COLO668 (cell line): ENCODE results near the gene FSD1.
A peak's percentile ranks its signal among the peaks of the same experiment; 100 is the strongest.
"Not testable (repeated sequence)": the region's sequence is repeated elsewhere in the genome, so short reads cannot be mapped to it uniquely, and the experiment has no call there.

Source experiments
- DNase-seq: peaks from one replicate; lab custom pipeline; 2025; ENCODE audit not compliant: unreplicated experiment; lab: John Stamatoyannopoulos, UW

Gene FSD1

DNA sequence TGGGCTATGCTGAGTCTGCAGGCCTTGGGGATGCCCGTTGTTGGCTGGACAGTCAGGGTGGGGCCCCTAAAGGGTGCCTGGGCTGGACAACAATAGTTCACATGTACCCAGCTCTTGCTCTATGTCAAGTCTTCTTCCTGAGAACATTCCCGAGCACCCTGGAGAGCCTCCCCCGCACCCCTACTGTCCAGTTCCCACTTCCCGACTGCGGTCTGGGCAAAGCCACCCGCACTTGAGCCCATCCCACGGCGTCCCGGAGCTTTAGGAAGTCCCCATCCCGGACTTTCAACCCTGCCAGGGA is 37.9 kb downstream of the FSD1 start:
- no peak for DNase-seq

GRCh38 chr19:4342615-4343369 is 38.4 kb downstream of the FSD1 start:
- peak; percentile 96 for DNase-seq

GRCh38 chr19:4343370-4344307 is 39.2 kb downstream of the FSD1 start, which contains the start of gene MPND:
Gene MPND, plus strand, starts transcription at chr19:4343562. Its CDS starts 32 bp downstream, at chr19:4343594.
- DNase-seq: peak; percentile 92

- no peak for DNase-seq
These were observed 41.1 kb downstream of the FSD1 start for GRCh38 chr19:4345342-4346019.

- DNase-seq: no peak
These were observed 41.6 kb downstream of the FSD1 start for GRCh38 chr19:4346020-4346383.

DNA sequence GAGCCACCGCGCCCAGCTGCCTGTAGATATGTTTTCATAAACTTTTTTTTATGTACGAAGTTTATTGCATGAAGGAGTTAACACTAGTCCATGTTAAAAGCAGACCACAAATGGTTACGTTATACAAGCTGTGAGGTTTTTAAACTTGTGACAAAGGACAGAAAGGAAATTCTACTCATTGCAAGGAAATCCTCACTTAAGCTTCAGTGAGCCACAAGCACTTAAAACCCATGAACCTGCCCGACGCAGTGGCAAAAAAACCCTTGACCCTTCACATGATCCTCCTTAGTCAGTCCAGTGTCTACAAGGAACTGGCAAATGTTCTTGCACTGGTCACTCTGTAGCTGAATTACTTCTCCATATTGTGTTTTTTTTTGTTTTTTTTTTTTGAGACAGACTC is 43.1 kb downstream of the FSD1 start:
- DNase-seq: no peak

DNA sequence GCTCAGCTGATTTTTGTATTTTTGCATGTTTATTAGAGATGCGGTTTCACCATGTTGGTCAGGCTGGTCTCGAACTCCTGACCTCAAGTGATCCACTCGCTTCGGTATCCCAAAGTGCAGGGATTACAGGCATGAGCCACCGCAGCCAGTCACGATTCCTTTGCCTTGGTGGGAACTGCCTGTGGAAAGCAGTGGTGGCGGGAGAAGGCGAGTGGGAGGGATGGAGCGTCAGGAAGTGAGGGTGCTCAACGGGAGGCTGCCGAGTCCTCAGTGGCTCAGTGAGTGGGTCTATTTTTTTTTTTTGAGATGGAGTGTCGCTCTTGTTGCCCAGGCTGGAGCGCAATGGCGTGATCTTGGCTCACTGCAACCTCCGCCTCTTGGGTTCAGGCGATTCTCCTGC is 44.8 kb downstream of the FSD1 start:
- DNase-seq: not testable (repeated sequence)

- no peak for DNase-seq
These were observed 45.7 kb downstream of the FSD1 start for GRCh38 chr19:4350111-4350510.

DNA sequence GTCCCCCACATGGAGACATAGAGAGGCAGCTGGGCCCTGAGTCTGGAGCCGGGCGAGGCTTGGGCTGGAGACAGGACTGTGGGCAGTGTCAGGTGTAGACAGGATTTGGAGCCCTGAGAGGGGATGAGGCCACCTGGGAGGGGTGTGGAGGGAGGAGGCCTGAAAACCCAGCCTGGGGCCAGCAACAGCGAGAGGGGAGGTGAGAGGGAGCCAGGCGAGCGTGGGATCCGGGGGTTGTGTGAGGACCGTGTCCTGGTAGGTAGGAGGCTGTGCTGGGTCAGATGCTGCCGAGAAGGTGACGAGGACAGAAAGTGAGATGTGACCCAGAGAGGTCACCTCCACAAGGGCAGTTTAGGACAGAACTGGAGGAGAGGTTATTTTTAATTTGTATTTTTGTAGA is 46.3 kb downstream of the FSD1 start:
- no peak for DNase-seq

DNA sequence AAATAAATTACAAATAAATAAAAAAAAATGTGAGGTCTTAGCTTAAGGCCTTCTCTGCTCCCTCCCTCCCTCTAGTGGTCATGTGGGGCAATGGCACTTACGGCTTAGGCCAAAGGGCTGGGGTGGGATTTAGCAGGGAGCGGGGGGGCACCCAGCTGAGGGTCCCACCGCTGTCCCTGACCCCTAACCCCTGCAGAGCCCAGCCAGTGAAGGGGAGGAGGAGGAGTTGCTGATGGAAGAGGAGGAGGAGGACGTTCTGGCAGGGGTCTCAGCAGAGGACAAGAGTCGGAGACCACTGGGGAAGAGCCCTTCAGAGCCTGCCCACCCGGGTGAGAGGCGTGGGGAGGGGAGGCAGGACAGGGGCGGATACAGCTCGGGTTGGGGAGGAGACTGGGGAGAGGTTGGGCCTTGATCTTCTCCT is 48.3 kb downstream of the FSD1 start:
- DNase-seq: peak; percentile 32

DNA sequence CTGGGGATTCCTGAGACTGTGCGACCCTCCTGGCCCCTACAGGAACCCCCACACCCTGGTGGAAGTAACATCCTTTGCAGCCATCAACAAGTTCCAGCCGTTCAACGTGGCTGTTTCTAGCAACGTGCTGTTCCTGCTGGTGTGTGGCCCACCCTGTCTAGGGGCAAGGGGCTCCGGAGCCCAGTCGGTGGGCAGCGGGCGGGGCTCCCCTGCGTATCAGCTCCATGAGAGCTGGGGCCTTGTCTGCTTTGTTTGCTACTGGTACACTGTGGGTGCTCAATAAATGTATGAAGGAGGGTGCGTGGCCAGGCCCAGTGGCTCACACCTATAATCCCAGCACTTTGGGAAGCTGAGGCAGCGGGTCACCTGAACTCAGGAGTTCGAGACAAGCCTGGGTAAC is 49.9 kb downstream of the FSD1 start:
- DNase-seq: no peak

GRCh38 chr19:4354897-4355296 is 50.5 kb downstream of the FSD1 start:
- no peak for DNase-seq

DNA sequence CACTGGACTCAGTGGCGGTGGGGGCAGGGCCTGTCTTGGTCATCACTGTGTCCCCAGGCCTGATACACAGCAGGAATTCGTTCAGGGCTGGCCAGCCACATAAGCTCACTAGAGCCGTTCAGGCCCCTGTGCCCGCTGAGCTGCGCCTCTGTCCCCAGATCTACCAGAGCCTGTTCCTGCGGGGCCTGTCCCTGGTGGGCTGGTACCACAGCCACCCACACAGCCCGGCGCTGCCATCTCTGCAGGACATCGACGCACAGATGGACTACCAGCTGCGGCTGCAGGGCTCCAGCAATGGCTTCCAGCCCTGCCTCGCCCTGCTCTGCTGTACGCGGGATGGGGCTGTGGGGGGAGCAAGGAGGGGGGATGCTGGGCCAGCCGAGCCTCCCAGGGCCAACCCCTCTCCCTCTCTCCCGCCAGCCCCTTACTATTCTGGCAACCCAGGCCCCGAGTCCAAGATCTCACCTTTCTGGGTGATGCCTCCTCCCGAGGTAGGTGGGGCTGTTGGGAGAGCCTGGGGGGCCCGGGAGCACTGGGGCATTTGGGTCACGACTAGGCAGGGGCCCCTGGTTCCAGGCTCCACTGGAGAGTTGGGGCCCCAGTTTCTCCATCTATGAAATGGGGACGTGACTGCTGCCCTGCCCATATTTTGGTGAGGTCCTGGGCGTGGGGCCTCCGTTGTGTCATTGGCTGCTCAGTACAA is 52.8 kb downstream of the FSD1 start:
- DNase-seq: no peak

DNA sequence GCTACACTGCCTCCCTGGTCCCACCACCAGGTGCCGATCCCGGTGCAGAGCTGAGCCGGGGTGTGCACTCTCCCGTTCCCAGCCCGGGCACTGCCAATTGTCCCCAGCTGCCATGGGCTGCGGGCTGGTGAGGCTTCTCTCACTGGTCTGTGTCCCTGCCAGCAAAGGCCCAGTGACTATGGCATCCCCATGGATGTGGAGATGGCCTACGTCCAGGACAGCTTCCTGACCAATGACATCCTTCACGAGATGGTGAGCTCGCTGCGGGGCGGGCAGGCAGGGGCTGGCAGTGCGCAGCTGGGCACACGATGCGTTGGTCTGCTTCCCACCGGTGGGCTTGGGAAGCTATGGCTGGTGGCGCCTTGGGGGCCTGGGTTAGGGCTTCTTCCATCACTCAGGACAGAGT is 53.5 kb downstream of the FSD1 start:
- DNase-seq: no peak

DNA sequence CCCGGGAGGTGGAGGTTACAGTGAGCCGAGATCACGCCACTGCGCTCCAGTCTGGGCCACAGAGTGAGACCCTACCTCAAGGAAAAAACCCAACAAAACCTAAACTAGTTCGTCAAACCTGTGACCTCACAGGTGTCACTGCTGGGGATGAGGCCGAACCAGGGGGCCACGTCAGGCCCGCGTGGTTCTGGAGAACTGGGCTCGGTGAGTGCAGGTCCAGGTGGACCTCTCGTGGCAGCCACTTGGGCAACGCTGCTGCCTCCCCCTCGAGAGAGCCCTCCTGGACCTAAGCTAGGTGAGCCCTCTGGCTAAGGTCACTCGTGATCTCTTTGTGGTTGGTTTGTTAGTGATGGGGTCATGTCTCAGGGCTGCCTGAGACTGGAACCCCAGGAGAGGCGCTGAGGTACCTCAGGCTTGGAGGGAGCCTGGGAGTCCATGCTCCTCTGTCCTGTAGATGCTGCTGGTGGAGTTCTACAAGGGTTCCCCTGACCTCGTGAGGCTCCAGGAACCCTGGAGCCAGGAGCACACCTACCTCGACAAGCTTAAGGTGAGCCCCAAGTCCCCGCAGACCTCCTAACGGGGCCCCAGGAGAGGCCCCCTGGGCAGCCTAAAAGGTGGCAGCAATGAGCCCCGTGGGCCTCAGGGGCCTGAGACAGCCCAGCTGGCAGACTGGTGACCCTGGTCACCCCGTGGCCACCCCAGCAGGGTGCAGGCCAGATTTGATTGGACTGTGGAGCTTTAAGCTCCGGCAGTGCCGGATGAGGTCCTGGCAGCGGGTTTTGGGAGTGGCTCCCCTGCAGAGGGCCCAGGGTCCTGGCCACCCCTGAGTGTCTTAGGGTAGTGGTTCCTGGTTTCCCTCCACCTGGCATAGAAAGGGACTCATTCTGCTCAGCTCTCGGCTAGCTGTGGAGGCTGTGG is 54.6 kb downstream of the FSD1 start:
- no peak for DNase-seq

DNA sequence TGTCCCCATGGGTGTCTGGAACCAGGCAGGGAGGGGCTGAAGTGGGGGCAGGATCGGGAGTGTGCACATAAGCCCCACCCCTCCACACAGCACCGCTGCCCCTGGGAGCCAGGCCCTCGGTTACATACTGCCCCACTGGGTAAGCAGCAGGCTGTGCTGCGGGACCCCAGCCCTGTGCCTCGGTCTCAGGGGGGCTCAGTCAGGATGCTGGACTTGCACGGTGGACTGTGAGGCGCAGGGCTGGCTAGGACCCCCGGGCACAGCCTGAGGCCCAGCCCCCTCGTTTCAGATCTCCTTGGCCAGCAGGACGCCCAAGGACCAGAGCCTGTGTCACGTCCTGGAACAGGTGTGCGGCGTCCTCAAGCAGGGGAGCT is 55.2 kb downstream of the FSD1 start:
- no peak for DNase-seq

DNA sequence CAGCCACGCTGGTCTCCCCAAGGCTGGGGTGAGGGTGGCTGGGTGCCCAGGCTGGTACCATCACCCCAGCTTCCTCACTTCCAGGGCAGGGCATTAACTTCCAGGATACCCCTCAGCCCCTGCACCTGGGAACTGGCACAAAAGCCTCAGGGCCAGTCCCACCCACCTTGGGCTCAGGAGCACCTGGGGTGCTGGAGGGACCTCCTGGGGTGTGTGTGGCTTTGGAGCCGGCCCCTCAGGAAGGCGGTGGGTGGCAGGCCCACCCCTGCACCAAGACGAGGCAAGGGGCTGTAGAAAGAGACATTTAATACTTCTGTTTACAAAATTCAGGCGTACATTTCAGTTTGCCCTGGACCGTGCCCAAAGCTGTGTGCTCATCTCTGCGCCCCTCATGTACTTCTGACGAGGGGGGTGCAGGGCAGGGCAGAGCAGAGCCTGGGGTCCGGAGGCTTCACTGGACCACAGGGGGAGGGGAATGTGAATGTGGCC is 55.7 kb downstream of the FSD1 start:
- DNase-seq: no peak

DNA sequence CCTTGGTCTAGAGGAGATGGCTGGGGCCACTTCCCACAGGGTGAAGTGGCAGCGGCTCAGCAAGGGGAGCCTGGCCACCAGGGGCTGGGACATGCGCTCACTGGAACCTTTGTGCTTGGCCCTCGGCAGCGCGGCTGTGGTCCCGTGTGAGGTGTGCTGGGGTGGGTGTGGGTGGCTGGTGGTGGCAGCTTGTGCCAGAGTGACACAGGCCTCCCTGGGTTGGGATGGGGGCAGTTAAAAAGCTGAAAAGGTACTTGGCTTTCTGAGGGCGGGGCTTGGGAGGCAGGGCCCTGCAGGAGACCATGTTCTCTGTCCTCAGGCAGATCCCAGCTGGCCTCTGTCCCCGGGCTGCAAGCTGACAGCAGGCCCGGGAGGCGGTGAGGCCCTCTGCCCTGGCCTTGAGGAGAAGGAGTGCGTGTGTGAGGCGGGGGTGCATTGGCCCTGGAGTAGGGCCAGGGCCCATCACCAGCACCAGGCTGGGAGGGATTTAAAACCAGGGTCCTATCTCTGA is 56.3 kb downstream of the FSD1 start:
- DNase-seq: no peak

- DNase-seq: no peak
These were observed 57.0 kb downstream of the FSD1 start for GRCh38 chr19:4361152-4362046.
